HFF-Myc (cell line): ENCODE measurements around the gene SFR1.

Experiments
- DNase-seq: peaks from one replicate; pipeline ENCODE4 v3.0.0-alpha.2; 2011; ENCODE audit warnings: low read depth; ENCODE audit errors: extremely low read depth
- H3K4me3 ChIP-seq: replicated peaks from 2 replicates; pipeline ENCODE4 v1.5.1; 2011; ENCODE audit warnings: low read depth, mild to moderate bottlenecking, control low read depth, low read length
- TF ChIP-seq, protein P1 (sequence below): IDR thresholded peaks from 2 replicates; pipeline ENCODE4 v1.5.1; 2012; ENCODE audit warnings: mild to moderate bottlenecking, low read depth, low read length, control low read depth; ENCODE audit errors: missing control alignments

SFR1 gene

DNA sequence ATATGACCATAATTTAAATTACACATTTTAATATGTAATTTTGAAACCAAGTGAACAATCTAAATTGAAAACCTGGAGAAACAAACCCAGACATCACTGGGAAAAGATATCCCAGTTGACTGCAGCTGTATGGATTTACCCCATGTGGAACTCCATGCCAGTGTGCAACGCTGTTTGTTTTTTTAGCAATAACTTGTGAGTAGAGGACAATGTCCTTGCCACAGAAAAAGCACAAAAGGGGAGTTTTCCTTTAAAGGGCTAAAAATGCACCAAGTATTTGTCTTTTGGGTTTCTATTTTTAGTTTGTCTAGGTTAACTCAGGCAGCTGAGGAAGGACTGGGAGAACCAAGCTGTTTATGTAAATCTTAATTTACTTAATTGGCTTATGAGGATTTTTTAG lies 21.2 kb upstream of the SFR1 start:
- TF ChIP-seq, protein P1, sequence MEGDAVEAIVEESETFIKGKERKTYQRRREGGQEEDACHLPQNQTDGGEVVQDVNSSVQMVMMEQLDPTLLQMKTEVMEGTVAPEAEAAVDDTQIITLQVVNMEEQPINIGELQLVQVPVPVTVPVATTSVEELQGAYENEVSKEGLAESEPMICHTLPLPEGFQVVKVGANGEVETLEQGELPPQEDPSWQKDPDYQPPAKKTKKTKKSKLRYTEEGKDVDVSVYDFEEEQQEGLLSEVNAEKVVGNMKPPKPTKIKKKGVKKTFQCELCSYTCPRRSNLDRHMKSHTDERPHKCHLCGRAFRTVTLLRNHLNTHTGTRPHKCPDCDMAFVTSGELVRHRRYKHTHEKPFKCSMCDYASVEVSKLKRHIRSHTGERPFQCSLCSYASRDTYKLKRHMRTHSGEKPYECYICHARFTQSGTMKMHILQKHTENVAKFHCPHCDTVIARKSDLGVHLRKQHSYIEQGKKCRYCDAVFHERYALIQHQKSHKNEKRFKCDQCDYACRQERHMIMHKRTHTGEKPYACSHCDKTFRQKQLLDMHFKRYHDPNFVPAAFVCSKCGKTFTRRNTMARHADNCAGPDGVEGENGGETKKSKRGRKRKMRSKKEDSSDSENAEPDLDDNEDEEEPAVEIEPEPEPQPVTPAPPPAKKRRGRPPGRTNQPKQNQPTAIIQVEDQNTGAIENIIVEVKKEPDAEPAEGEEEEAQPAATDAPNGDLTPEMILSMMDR, result no peak
- H3K4me3 ChIP-seq, result no peak overlapping the region
- DNase-seq, result no peak

DNA sequence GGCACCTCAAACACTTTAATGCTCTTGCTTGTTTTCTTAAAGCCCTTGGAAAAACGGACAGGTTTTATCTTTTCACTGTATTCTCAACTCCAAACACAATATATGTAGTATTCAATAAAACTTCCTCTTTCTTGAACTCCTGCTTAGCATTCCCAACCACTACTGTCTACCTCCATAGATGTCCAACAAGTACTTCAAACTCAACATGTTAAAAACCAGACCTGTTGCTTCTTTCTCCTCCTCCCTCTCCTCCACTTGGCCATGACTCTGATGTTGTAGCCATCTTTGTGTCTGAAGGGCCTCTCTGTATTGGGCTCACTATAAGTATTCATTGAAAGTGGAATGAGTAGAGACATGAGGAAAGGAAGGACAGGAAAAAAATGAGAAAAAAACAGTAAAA lies 20.1 kb upstream of the SFR1 start:
- DNase-seq, result no peak
- TF ChIP-seq, protein P1, result no peak
- H3K4me3 ChIP-seq, result no peak overlapping the region

DNA sequence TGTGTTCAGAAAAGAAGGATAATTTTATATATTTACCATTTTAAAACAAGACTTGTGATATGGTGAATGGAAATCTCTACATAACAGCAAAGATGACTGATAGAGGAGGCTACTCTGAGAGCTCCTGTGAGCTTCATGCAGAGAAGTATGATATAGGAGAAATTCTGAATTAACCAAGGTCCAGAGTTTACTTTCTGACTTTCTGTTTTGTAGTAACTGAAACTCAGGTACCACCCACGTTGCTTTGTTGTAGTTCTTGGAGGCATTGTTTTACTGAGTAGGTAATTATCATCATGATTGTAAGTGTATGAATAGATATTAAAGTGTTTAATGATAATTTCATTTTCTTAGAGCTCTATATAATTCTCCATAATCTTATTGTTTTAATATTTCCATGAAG lies 18.0 kb upstream of the SFR1 start:
- TF ChIP-seq, protein P1, result no peak
- H3K4me3 ChIP-seq, result no peak overlapping the region
- DNase-seq, result no peak

DNA sequence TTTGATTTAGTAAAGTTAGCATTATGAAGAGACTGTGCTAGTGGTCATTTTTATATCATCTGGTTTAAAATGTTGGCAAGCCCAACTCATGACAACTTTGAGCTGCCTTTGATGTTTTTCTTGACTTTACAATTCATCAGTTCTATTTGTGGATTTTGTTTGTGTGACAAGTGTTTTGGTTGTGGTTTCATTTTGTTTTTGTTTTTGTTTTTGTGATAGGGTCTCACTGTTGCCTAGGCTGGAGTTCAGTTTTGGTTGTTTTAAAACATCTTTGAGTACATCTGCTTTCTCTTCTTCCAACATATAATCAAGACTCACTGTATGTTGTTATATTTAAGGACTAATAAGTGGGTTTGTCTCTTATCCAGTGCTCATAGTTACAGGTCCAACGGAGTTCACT lies 17.6 kb upstream of the SFR1 start:
- no peak for DNase-seq
- no peak overlapping the region for H3K4me3 ChIP-seq
- TF ChIP-seq, protein P1, result no peak

DNA sequence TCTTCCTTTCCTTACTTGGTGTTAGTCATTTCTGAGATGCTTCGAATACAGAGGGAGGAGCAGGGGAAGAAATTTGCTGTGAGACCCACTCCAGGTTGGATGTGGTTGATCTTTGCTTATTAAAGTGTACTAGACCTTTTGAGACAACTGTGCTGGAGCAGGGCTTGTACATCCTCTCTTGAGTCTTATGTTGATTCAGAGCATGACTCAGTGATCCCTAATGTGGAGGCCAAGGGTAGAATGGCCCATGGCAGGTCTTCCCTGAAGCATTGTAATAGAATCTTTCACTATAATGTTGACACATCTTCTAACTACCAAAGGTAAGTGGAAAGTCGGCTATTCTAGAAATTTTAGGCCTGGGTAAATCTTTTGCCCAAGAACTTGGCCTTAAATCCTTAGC lies 17.0 kb upstream of the SFR1 start:
- TF ChIP-seq, protein P1, result no peak
- no peak overlapping the region for H3K4me3 ChIP-seq
- no peak for DNase-seq

DNA sequence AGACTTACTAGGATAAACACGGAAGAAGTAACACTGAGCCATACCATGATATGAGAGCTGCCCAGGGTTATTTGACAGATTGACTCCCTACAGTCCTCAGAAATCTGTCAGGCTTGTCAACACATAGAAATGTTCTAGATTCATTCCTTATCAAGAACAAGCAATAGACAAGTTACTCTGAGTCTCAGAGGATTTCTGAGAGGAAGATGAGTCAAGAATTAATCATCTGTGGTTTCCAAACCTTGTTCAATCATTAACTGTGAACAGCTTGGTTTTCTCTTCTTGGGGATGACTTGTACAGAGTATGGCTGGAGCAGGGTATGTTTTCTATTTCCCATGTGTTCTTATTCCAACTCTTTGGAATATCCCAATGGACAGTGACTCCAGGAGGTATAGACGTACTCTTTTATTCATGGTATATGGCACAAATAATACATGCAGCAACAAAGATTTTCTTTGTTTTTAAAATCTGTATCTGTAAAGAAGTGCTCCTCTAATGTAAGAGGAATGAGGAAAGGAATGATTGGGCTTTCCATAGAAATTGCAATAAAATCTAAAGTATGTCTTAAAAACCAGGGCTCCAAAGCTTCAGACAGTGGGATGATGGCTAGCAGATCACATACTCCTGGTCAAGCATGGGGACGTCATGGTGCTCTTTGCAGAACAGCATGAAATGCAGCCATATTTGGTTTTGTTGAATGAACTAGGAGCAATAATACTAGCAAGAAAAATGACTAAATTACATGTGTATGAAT lies 11.9 kb upstream of the SFR1 start:
- TF ChIP-seq, protein P1, result no peak

More for the DNA sequence above, 11.9 kb upstream of the SFR1 start:
- DNase-seq, result no peak
- no peak overlapping the region for H3K4me3 ChIP-seq
